Transverse colon (tissue), 4 donors: ENCODE measurements around the gene ZCCHC3. TPM values are rescaled to one million over a fixed set of nuclear protein-coding genes. Genes with fewer than 3 reads are reported as not detected.

Experiments used
- DNase-seq: peaks from one replicate; pipeline ENCODE4 v3.0.0-alpha.2; 2019
- H3K27ac ChIP-seq, 4 donors: fragments of 200-600 bp; sonication (generic); 2 replicates each; pipeline ENCODE4 v1.5.1; 2016 to 2018; ENCODE audit warnings: inconsistent platforms in 4 of 4
- H3K27me3 ChIP-seq: fragments of 200-600 bp; sonication (generic); 2 replicates; pipeline ENCODE4 v1.5.1; 2017; ENCODE audit warnings: inconsistent platforms
- H3K36me3 ChIP-seq, 4 donors: fragments of 200-600 bp; sonication (generic); 2 replicates each; pipeline ENCODE4 v1.5.1; 2017 to 2019; ENCODE audit warnings: inconsistent platforms in 4 of 4
- H3K4me1 ChIP-seq, 4 donors: fragments of 200-600 bp; sonication (generic); 2 replicates each; pipeline ENCODE4 v1.5.1; 2017 to 2020; ENCODE audit warnings: inconsistent platforms in 4 of 4
- H3K4me3 ChIP-seq, 4 donors: fragments of 200-600 bp; sonication (generic); 1 replicate in 1 of 4; 2 replicates in 3 of 4; pipeline versions ENCODE4 v1.5.1 to v1.6.1; 2017 to 2019; ENCODE audit warnings: inconsistent platforms in 4 of 4
- H3K9me3 ChIP-seq, 2 donors: fragments of 200-600 bp; sonication (generic); 2 replicates each; pipeline ENCODE4 v1.5.1; 2017 to 2019; ENCODE audit warnings: inconsistent platforms in 2 of 2
- EP300 ChIP-seq: sonication (generic); formaldehyde crosslinking; IDR thresholded peaks from one replicate; pipeline ENCODE4 v1.6.1; 2017; ENCODE audit warnings: antibody characterized with exemption, low read depth
- POLR2A ChIP-seq: fragments of 450-650 bp; IDR thresholded peaks from one replicate; pipeline ENCODE4 v1.6.1; 2016; ENCODE audit warnings: antibody characterized with exemption, mild to moderate bottlenecking, moderate library complexity
- POLR2AphosphoS5 ChIP-seq, 3 donors: sonication (generic); formaldehyde crosslinking; IDR thresholded peaks; one replicate each; pipeline ENCODE4 v1.6.1; 2016; ENCODE audit warnings: antibody characterized with exemption in 3 of 3
- WGBS, 2 donors: methylation state at CpG; one replicate each; pipeline ENCODE4 v1.1.5; 2018; ENCODE audit warnings: low coverage in 1 of 2; 5-methylcytosine and 5-hydroxymethylcytosine counted together
- in situ Hi-C, 4 donors: fragments of 200-750 bp; cut with MboI; loops; one replicate each; pipeline versions ENCODE4 v1.15.0 to v1.15.1; 2017; ENCODE audit warnings: low sequenced_read_pairs in 3 of 4, low pct_ligation_motif_present in 1 of 4, low pct_unique_long_range_greater_than_20kb in 1 of 4
- intact Hi-C: fragments of 100-400 bp; cut with DNase I; formaldehyde crosslinking; loops from one replicate; pipeline ENCODE4 v1.15.1; 2023; ENCODE audit warnings: low total_unique reads
- total RNA-seq, 4 donors: library from RNA; depleted of rRNA; stranded (reverse); fragments of >200 nt; gene quantifications; one replicate each; pipeline ENCODE4 v1.1.0, GENCODE V29; 2016
- TF ChIP-seq, protein P1 (sequence below), 5 experiments: fragments of 200-600 bp in 3 of 5; fragments of 450-650 bp in 2 of 5; sonication (generic) in 3 of 5; IDR thresholded peaks; 1 replicate in 2 of 5; 2 replicates in 3 of 5; pipeline ENCODE4 v1.5.1; 2016 to 2017; ENCODE audit warnings: antibody characterized with exemption in 5 of 5, inconsistent platforms in 3 of 5, mild to moderate bottlenecking in 2 of 5, moderate library complexity in 1 of 5

ZCCHC3 gene
- total RNA-seq, 4 donors from 2014 or later = 6.6 to 16.0 (median 10.1) TPM

DNA sequence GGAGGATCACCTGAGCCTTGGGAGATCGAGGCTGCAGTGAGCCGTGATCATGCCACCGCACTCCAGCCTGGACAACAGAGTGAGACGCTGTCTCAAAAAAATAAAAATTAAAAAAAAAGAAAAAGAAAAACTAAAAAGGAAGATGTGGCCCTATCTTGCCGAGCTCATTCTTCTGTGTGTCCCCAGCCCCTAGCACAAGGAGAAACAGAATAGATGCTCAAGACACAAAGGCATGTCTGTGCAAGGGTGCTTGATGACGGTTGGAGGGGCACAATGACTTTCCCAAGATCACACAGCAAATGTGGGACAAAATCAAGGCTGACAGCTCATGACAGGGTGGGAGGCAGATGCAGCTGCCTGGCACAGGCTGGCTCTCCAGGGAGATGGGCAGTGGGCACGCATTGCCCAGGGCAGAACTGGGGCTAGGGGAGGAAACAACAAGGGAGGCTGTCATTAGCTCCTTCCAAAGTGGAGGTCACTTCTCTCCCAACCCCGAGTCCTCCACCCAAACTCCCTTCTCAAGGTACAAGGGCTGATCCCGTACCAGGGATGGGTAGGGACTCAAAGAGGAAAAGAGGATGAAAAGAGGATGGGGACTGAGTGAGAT is 48.8 kb downstream of the ZCCHC3 start:
- in situ Hi-C loops (no loop called here), intact Hi-C loops (no loop called here)
- no peak for DNase-seq
- Histone ChIP-seq H3K4me1 (peaks cover 3 to 28% (median 12%) of the 10 kb centered on the region in 4 donors), H3K36me3 (no peaks in the 10 kb centered on the region), H3K9me3 (peaks cover 0 to 4% of the 10 kb centered on the region in 2 donors), H3K27me3 (no peaks in the 10 kb centered on the region), H3K4me3 (peak overlapping the region in 3 of 4 donors; percentile 63 to 91 (median 77)), H3K27ac (peak overlapping the region; percentile 92 to 97 (median 97))
- TF ChIP-seq EP300 (no peak), POLR2AphosphoS5 (IDR thresholded peaks at IDR 0.05) (no peak), POLR2A (no peak)
- TF ChIP-seq, protein P1, sequence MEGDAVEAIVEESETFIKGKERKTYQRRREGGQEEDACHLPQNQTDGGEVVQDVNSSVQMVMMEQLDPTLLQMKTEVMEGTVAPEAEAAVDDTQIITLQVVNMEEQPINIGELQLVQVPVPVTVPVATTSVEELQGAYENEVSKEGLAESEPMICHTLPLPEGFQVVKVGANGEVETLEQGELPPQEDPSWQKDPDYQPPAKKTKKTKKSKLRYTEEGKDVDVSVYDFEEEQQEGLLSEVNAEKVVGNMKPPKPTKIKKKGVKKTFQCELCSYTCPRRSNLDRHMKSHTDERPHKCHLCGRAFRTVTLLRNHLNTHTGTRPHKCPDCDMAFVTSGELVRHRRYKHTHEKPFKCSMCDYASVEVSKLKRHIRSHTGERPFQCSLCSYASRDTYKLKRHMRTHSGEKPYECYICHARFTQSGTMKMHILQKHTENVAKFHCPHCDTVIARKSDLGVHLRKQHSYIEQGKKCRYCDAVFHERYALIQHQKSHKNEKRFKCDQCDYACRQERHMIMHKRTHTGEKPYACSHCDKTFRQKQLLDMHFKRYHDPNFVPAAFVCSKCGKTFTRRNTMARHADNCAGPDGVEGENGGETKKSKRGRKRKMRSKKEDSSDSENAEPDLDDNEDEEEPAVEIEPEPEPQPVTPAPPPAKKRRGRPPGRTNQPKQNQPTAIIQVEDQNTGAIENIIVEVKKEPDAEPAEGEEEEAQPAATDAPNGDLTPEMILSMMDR (IDR thresholded peaks at IDR 0.05) = no peak
- WGBS, 2 donors = 82 to 83% methylated on average over 1 to 9 of the region's 9 CpGs

DNA sequence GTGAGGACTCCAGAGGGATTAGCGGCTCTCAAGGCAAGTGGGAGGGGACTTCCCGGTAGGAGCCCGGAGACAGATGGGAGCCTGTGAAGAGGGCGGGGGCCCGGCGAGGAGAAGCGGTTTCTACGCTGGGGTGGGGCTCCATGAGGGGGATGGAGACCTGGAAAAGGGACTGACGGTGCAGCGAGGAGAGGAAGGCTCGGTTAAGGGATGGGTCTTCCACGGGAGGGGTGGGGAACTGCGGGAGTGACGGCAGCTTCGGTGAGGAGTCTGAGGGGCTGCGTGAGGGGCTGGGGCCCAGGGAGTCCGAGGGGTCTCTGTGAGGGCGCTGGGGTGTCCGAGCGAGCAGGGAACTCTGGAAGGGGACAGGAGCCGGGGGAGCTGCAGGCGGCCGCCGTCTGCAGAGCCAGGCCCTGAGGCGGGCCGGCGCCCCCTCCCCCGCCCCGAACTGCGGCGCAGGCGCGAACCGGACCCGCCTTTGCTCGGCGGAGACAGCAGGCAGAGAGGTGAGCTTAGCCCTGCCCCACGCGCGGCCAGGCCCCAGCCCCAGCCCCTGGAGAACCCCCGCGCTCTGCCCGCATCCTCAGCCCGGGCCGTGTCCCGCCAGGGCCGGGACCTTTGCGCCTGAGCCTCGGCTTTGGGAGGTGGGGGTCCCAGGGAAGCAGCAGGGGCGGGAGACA is 49.4 kb downstream of the ZCCHC3 start, which contains the start of gene NRSN2:
TSS of gene NRSN2 (plus strand) at position 472 of the 677 bp plus-strand sequence. CDS start 2,533 bp downstream, outside the sequence.
- Histone ChIP-seq H3K27me3 (no peaks in the 10 kb centered on the region), H3K9me3 (peaks cover 0 to 4% of the 10 kb centered on the region in 2 donors), H3K4me1 (peaks cover 3 to 28% (median 12%) of the 10 kb centered on the region in 4 donors), H3K4me3 (peak within 1 kb of the TSS; percentile 63 to 91 (median 74)), H3K36me3 (no peaks in the 10 kb centered on the region), H3K27ac (peak within 1 kb of the TSS; percentile 92 to 97 (median 97))
- intact Hi-C loops = no loop called here
- no peak for TF ChIP-seq EP300
- peak in 2 of 3 donors; percentile 45 to 65 for TF ChIP-seq POLR2AphosphoS5 (IDR thresholded peaks at IDR 0.05)
- DNase-seq = peak; percentile 61
- 2 to 12% methylated on average over 12 to 24 of the region's 50 CpGs for WGBS, 2 donors
- in situ Hi-C loops = no loop called here

DNA sequence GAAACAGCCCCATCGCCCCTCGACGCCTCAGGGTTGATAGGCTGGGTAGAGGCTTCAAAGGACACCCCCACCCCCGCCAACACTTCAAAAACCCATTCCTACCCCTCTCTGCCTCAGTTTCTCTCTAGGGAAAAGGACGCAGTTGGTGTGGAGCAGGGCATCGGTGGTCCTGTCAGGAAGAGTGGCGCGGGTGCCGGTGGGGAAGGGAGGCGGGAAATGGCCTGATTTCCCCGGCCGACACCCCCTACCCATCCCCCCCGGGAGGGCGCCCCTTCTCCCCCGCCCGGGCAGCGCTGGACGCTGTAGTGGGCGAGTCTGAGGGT is 49.9 kb downstream of the ZCCHC3 start:
- no peak for DNase-seq
- WGBS, 2 donors = 0 to 1% methylated on average over 1 to 19 of the region's 19 CpGs
- H3K4me1 ChIP-seq = peaks cover 3 to 28% (median 12%) of the 10 kb centered on the region in 4 donors
- peak overlapping the region; percentile 63 to 91 (median 74) for H3K4me3 ChIP-seq
- H3K9me3 ChIP-seq = no peaks in the 10 kb centered on the region
- TF ChIP-seq EP300 = no peak
- TF ChIP-seq, protein P1 (IDR thresholded peaks at IDR 0.05) = no peak
- no peak for TF ChIP-seq POLR2A
- TF ChIP-seq POLR2AphosphoS5 (IDR thresholded peaks at IDR 0.05) = no peak
- H3K27ac ChIP-seq = peak overlapping the region; percentile 92 to 97 (median 97)
- no peaks in the 10 kb centered on the region for H3K36me3 ChIP-seq
- in situ Hi-C loops = no loop called here
- intact Hi-C loops = no loop called here
- H3K27me3 ChIP-seq = no peaks in the 10 kb centered on the region

DNA sequence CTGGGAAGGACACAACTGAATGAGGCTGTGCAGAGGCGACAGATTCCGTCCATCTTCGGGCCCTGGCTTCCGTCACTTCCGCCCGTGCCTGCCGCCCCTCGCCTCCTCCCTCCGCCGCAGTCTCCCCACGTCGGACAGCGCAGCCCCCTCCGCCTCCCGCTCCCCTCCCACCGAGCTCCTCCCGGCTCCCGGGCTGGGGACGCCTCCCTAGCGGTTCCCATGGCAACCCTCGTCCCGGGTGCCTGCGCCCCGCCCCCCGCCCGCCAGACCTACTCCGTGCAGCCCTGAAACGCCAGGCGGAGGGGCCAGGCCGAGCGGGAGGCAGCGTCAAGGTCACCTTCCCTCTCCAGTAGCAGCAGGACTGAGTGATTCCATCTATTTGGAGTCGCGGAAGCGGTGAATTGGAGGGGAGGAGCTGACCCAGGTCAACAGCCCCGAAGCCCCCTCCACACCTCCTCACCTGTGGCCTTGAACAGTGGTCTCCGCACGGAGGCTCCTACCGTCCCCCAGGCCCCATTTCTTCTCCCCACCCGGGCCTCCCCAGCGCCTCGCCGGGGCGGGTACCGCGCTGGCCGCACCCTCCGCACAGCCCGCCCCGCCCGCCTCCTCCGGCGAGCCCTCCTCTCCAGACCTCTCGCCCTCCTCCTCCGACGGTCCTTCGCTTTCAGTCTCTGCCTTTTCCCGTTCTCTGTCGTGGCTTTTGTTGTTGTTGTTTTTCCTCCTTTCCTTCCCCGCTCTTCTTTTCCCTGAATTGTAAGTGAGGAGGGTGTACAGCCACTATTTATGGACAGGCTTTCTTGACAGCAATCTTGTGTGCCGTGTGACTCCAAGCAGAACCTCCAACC is 50.5 kb downstream of the ZCCHC3 start:
- H3K27ac ChIP-seq = peak overlapping the region; percentile 92 to 97 (median 97)
- in situ Hi-C loops (no loop called here), intact Hi-C loops (no loop called here)
- peaks cover 3 to 28% (median 12%) of the 10 kb centered on the region in 4 donors for H3K4me1 ChIP-seq
- peak; percentile 90 for DNase-seq
- WGBS, 2 donors = 0 to 1% methylated on average over 16 to 58 of the region's 61 CpGs
- peak overlapping the region; percentile 63 to 91 (median 74) for H3K4me3 ChIP-seq
- TF ChIP-seq, protein P1 (IDR thresholded peaks at IDR 0.05) = no peak
- peak; percentile 67 for TF ChIP-seq POLR2A
- peak; percentile 60 to 77 (median 71) for TF ChIP-seq POLR2AphosphoS5 (IDR thresholded peaks at IDR 0.05)
- no peak for TF ChIP-seq EP300
- H3K36me3 ChIP-seq = no peaks in the 10 kb centered on the region
- H3K9me3 ChIP-seq = no peaks in the 10 kb centered on the region
- no peaks in the 10 kb centered on the region for H3K27me3 ChIP-seq
